Nephron (organoid): ENCODE measurements around the gene RASA3.
A peak's percentile ranks its signal among the peaks of the same experiment; 100 is the strongest.

Experiments used
- H3K27ac Mint-ChIP-seq, 3 experiments: 2 replicates each; pipeline ENCODE4 v1.8.0; 2020; ENCODE audit warnings: mixed read lengths in 3 of 3, mild to moderate bottlenecking in 2 of 3, moderate library complexity in 1 of 3
- H3K27me3 Mint-ChIP-seq: 2 replicates; pipeline ENCODE4 v1.8.0; 2021; ENCODE audit warnings: low read depth, mild to moderate bottlenecking, moderate library complexity, mixed read lengths
- H3K36me3 Mint-ChIP-seq: 2 replicates; pipeline ENCODE4 v1.8.0; 2020; ENCODE audit warnings: low read depth, mixed read lengths
- H3K4me1 Mint-ChIP-seq: 2 replicates; pipeline ENCODE4 v1.8.0; 2020; ENCODE audit warnings: mixed read lengths
- H3K4me3 Mint-ChIP-seq, 3 experiments: 2 replicates each; pipeline ENCODE4 v1.8.0; 2020; ENCODE audit warnings: mild to moderate bottlenecking in 3 of 3, mixed read lengths in 3 of 3, moderate library complexity in 2 of 3
- H3K9me3 Mint-ChIP-seq: 2 replicates; pipeline ENCODE4 v1.8.0; 2020; ENCODE audit warnings: mixed read lengths
- CTCF ChIP-seq, 3 experiments: fragments of 200-600 bp; sonication (generic); IDR thresholded peaks; one replicate each; pipeline ENCODE4 v1.5.0; 2021; ENCODE audit warnings: antibody characterized with exemption in 3 of 3; ENCODE audit not compliant: unreplicated experiment in 3 of 3

Gene RASA3

DNA sequence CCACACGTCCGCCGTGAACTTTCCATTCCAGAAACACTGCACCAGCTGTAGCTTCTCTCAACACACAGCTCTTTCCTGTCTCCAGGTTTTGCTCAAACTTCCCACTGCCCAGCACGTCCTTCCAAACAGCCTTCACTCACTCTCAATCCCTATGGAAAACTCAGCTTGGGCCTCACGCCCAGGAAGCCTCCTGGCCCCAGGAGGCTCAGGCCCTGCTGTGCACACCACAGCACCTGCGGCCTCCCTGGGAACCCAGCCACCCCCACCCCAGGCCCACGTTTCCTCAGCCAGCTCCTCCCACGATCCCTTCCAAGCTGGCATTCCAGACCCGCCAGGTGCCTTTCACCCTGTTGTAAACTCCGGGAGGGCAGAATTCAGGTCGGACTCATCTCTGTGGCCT lies 193.7 kb downstream of the RASA3 start:
- Mint-ChIP-seq H3K9me3 (no peaks in the 10 kb centered on the region), H3K27me3 (peaks cover 29% of the 10 kb centered on the region), H3K4me1 (peaks cover 33% of the 10 kb centered on the region), H3K4me3 (no peak overlapping the region), H3K36me3 (no peaks in the 10 kb centered on the region), H3K27ac (peak overlapping the region in 2 of 3 experiments; percentile 53 to 60)
- TF ChIP-seq CTCF (IDR thresholded peaks at IDR 0.05; ENCODE audit: unreplicated experiment in 3 of 3), result no peak

GRCh38 chr13:113938246-113938645 lies 194.2 kb downstream of the RASA3 start:
- Mint-ChIP-seq H3K36me3 (no peaks in the 10 kb centered on the region), H3K4me3 (no peak overlapping the region), H3K9me3 (no peaks in the 10 kb centered on the region), H3K4me1 (peaks cover 37% of the 10 kb centered on the region), H3K27me3 (peaks cover 25% of the 10 kb centered on the region), H3K27ac (peak overlapping the region; percentile 7 to 60 (median 53))
- no peak for TF ChIP-seq CTCF (IDR thresholded peaks at IDR 0.05; ENCODE audit: unreplicated experiment in 3 of 3)

DNA sequence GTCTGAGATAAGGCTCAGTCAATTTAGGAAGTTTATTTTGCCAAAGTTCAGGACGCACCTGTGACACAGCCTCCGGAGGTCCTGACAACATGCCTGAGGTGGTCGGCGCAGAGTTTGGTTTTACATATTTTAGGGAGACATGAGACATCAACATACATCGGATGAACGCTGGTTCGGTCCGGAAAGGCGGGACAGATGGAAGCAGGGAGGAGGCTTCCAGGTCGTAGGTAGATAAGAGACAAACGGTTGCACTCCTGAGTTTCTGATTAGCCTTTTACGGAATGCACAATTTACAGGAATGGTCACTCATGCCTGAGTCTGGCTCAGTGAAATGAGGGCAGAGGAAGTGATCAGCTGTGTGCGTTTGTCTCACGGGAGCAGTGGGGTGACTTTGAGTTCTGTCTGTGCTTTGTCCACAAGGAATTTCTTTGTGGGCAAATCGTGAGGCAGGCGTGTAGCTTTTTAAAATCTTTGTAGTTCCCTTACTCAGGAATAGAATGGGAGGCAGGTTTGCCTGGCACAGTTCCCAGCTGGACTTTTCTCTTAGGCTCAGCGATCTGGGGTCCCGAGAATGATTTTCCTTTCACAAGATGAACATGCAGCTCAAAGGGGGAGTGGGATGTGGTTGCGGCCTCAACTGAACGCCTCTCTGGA lies 194.8 kb downstream of the RASA3 start:
- Mint-ChIP-seq H3K36me3 (no peaks in the 10 kb centered on the region), H3K9me3 (no peaks in the 10 kb centered on the region), H3K27me3 (peaks cover 21% of the 10 kb centered on the region), H3K4me1 (peaks cover 38% of the 10 kb centered on the region), H3K27ac (peak overlapping the region; percentile 7 to 60 (median 53)), H3K4me3 (no peak overlapping the region)
- TF ChIP-seq CTCF (IDR thresholded peaks at IDR 0.05; ENCODE audit: unreplicated experiment in 3 of 3), result no peak

DNA sequence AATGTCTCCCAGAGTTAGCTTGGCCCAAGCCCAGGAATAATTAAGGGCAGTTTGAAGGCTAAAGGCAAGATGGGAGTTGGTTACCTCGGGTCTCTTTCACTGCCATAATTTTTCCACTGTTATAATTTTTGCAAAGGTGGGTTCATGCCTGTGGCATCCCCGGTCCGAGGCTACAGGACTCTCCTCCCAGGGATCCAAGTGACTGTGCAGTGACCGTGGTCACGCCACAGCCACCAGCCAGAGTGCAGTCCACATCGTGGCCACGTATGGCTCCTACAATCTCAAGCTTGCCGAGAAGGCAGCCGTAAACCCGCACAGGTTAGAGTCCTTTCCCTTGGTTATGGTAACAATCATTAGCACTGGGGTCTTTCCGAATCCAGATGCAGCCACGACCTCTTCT lies 195.3 kb downstream of the RASA3 start:
- Mint-ChIP-seq H3K4me1 (peaks cover 43% of the 10 kb centered on the region), H3K27ac (peak overlapping the region in 2 of 3 experiments; percentile 30 to 49), H3K27me3 (peaks cover 19% of the 10 kb centered on the region), H3K9me3 (no peaks in the 10 kb centered on the region), H3K36me3 (no peaks in the 10 kb centered on the region), H3K4me3 (no peak overlapping the region)
- TF ChIP-seq CTCF (IDR thresholded peaks at IDR 0.05; ENCODE audit: unreplicated experiment in 3 of 3), result no peak

GRCh38 chr13:113936166-113936965 lies 196.1 kb downstream of the RASA3 start:
- TF ChIP-seq CTCF (IDR thresholded peaks at IDR 0.05; ENCODE audit: unreplicated experiment in 3 of 3), result no peak
- Mint-ChIP-seq H3K27ac (peak overlapping the region in 1 of 3 experiments; percentile 30), H3K9me3 (no peaks in the 10 kb centered on the region), H3K36me3 (no peaks in the 10 kb centered on the region), H3K4me1 (peaks cover 48% of the 10 kb centered on the region), H3K27me3 (peaks cover 15% of the 10 kb centered on the region), H3K4me3 (no peak overlapping the region)
